Loucy (cell line): ENCODE measurements around the gene MICAL3.

Experiments
- EZH2phosphoT487 ChIP-seq: fragments of 200-600 bp; IDR thresholded peaks from 2 replicates; pipeline ENCODE4 v1.6.1; 2018; ENCODE audit warnings: antibody characterized with exemption, mild to moderate bottlenecking, moderate library complexity, borderline replicate concordance
- TF ChIP-seq, protein P1 (sequence below): fragments of 200-600 bp; sonication (generic); conservative IDR thresholded peaks from 2 replicates; pipeline ENCODE4 v1.5.1; 2014; ENCODE audit warnings: mild to moderate bottlenecking, antibody characterized with exemption, low read length

DNA sequence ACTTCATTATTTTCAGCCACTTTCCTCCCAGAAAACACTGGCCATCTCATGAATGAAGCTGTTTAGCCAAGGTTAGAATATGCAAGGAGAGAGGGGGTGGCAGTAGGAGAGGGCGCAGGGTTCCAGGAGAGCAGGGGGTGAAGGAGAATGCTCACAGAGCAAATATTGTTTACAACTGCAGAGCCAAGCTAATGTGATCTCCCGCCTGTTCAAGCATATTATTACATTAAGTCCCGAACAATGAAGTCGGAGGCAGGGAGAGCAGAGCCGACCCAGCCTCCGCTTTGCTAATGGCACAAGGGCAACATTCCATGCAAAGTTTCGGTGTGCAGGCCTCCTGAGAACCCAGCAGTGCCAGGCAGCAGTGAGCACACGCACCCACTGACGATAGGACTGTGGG is 80.1 kb downstream of the MICAL3 start:
- TF ChIP-seq, protein P1, sequence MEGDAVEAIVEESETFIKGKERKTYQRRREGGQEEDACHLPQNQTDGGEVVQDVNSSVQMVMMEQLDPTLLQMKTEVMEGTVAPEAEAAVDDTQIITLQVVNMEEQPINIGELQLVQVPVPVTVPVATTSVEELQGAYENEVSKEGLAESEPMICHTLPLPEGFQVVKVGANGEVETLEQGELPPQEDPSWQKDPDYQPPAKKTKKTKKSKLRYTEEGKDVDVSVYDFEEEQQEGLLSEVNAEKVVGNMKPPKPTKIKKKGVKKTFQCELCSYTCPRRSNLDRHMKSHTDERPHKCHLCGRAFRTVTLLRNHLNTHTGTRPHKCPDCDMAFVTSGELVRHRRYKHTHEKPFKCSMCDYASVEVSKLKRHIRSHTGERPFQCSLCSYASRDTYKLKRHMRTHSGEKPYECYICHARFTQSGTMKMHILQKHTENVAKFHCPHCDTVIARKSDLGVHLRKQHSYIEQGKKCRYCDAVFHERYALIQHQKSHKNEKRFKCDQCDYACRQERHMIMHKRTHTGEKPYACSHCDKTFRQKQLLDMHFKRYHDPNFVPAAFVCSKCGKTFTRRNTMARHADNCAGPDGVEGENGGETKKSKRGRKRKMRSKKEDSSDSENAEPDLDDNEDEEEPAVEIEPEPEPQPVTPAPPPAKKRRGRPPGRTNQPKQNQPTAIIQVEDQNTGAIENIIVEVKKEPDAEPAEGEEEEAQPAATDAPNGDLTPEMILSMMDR, result no peak
- TF ChIP-seq EZH2phosphoT487, result no peak
